SKM-1 (cell line): ENCODE measurements around the gene KIF20A.
"Not testable (repeated sequence)": the region's sequence is repeated elsewhere in the genome, so short reads cannot be mapped to it uniquely, and the experiment has no call there.

Source experiments
- DNase-seq: peaks from one replicate; lab custom pipeline; 2025; ENCODE audit not compliant: unreplicated experiment; lab: John Stamatoyannopoulos, UW

The KIF20A gene

GRCh38 chr5:138178516-138179276 is at the start of gene KIF20A, which contains the start of gene BRD8:
Gene KIF20A, plus strand, starts transcription at chr5:138179112. Its CDS starts 569 bp downstream, at chr5:138179681.
Gene BRD8, minus strand, starts transcription at chr5:138178630. Its CDS starts 16 bp downstream, at chr5:138178614.
- peak; percentile 97 for DNase-seq

GRCh38 chr5:138129347-138129746 is 49.6 kb upstream of the KIF20A start:
- no peak for DNase-seq

GRCh38 chr5:138132543-138132942 is 46.4 kb upstream of the KIF20A start:
- DNase-seq: no peak

GRCh38 chr5:138138949-138139780 is 39.7 kb upstream of the KIF20A start, which contains the start of gene NME5:
Gene NME5, minus strand, starts transcription at chr5:138139428. Its CDS starts 648 bp downstream, at chr5:138138780.
- no peak for DNase-seq

GRCh38 chr5:138139781-138140090 is 39.2 kb upstream of the KIF20A start:
- DNase-seq: no peak

GRCh38 chr5:138140268-138140667 is 38.6 kb upstream of the KIF20A start:
- DNase-seq: no peak

- DNase-seq: no peak
These were observed 37.2 kb upstream of the KIF20A start for GRCh38 chr5:138141734-138142133.

GRCh38 chr5:138143578-138143977 is 35.3 kb upstream of the KIF20A start:
- DNase-seq: not testable (repeated sequence)

- no peak for DNase-seq
These were observed 30.1 kb upstream of the KIF20A start for GRCh38 chr5:138148811-138149210.

- no peak for DNase-seq
These were observed 29.4 kb upstream of the KIF20A start for GRCh38 chr5:138149530-138149929.

GRCh38 chr5:138155977-138156376 is 22.9 kb upstream of the KIF20A start:
- not testable (repeated sequence) for DNase-seq

- DNase-seq: no peak
These were observed 21.3 kb upstream of the KIF20A start for GRCh38 chr5:138157626-138158025.

- no peak for DNase-seq
These were observed 19.2 kb upstream of the KIF20A start for GRCh38 chr5:138159666-138160065.

GRCh38 chr5:138160706-138161105 is 18.2 kb upstream of the KIF20A start:
- DNase-seq: no peak

- DNase-seq: no peak
These were observed 15.2 kb upstream of the KIF20A start for GRCh38 chr5:138163721-138164120.

- DNase-seq: no peak
These were observed 9.8 kb upstream of the KIF20A start for GRCh38 chr5:138169124-138169523.

GRCh38 chr5:138170299-138170698 is 8.6 kb upstream of the KIF20A start:
- DNase-seq: no peak

GRCh38 chr5:138177941-138178515 is 884 bp upstream of the KIF20A start:
- DNase-seq: no peak

- no peak for DNase-seq
These were observed 455 bp downstream of the KIF20A start for GRCh38 chr5:138179277-138179857.

GRCh38 chr5:138180183-138180782 is 1.4 kb downstream of the KIF20A start:
- peak; percentile 80 for DNase-seq

- no peak for DNase-seq
These were observed 1.9 kb downstream of the KIF20A start for GRCh38 chr5:138180841-138181240.
